ENCODE data around the gene GOLM1.

The GOLM1 gene

DNA sequence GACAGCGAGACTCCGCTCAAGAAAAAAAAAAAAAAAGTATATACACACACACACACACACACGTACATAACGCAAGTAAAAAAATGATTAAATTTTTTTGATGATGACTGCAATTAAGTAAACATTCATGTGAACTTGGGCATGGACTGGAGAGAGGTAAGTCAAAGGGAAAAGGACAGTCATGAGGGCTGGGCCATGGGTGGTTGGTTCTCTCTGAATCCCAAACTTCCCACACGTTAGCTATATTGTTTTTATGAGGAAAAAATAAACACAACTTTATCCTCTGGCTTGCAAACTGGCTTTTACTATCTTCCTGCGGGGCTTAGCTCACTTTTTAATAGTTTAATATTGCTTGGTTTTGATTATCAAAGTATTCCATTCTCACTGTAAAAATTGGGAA, 53.7 kb downstream of the GOLM1 start:
- DNase-seq (ENCODE audit: low read depth): no peak

GRCh38 chr9:86043999-86044398, 55.4 kb downstream of the GOLM1 start:
- DNase-seq (ENCODE audit: low read depth): no peak

DNA sequence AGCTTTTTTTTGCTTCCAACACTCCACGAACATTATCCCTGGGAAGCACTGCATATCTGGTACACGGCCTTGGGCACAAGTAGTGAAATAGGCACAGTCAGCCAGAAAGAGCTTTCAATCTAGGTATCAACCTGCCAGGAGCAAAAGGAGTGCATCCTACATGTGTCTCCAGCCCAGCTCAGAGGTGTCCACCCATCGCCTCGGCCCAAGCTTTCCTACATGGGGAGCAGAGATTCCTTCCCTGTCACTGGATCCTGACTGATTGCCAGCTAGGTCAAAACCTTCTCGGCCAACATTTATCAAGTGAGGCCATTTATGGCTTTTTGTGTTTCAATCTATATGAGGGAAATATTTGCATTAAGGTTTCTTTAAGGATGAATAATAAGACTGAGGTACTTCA, 55.8 kb downstream of the GOLM1 start:
- no peak for DNase-seq (ENCODE audit: low read depth)

- DNase-seq (ENCODE audit: low read depth): no peak
Observed at GRCh38 chr9:86042199-86042978, 57.0 kb downstream of the GOLM1 start.

- DNase-seq (ENCODE audit: low read depth): no peak
Observed at GRCh38 chr9:86041311-86041741, 58.0 kb downstream of the GOLM1 start.

DNA sequence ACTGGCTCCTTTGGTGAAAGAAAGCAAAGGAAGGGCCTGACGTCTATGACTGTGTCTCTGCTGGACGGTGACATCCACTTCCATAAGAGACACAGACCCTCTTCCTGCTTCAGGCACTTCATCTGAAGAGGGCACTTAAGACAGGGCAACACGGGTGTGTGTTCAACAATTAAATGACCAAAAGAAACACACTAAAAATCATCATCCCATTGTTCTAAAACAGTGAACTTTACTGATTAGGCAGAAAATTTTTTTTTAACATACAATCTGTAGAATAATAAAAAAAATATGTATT, 58.5 kb downstream of the GOLM1 start:
- DNase-seq (ENCODE audit: low read depth): no peak

DNA sequence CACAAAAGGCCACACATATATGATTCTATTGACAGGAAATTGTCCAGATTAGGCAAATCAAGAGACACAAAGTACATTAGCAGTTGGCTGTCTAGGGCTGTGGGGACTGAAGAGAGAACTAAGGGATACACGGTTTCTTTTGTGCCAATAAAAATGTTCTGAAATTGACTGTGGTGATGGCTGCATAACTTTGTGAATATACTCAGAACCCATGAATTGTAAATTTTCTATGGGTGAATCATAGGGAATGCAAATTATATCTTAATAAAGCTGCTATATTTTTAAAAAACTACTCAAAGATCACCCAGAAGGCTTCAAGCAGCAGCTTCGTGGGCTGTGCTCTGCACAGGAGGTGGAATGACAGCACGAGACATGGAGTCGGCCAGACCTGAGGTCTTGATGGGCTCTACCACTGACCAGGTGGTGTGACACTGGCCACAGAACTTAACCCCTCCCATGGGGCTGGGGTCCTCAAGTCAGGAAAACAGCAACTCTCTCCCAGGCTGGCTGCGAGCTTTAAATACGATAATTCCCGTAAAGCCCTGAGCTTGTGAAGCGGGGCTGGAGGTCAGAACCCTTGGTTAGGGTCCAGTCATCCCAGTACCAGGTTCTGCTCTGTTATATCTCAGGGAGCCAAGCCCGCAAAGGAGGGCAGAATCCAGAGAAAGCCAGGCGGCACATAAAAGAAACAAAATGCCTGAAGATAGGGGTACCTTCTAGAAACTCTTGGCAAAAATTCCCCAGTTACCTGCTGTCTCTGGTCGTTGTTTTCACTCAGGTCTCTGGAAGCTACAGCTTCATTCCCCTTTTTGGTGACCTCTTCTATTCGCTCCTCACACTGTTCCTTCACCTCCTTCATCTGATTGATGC, 59.1 kb downstream of the GOLM1 start:
- no peak for DNase-seq (ENCODE audit: low read depth)

GRCh38 chr9:86036555-86036954, 62.8 kb downstream of the GOLM1 start:
- DNase-seq (ENCODE audit: low read depth): no peak

DNA sequence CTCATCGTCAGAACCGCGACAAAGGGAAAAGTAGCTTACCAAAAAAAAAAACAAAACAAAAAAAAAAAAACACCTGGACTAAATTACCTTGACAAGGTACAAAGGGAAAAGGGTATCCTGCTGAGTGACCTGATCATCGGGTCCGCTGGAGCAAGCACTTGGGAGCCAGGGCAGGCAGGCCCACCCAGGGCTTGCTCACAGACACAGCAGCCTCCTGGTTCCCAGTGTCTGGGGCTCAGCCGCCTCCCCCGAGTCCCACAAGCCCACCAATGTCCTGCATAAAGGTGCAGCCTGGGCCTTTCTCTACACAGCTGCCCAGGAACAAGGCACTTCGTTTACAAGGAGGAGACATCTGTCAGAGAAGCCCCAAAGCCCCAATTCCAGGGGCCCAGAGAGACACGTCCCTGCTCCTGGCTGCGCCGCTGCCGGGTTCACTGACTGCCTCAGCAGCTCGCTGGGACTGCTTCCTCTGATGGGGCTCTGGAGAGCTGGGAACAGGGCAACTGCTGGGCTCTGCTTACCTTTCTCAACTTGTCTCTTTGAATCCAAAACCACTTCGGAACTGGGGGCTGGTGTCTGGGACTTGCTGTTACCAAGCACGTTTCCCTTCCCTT, 63.4 kb downstream of the GOLM1 start:
- no peak for DNase-seq (ENCODE audit: low read depth)

- no peak for DNase-seq (ENCODE audit: low read depth)
Observed at GRCh38 chr9:86034863-86035734, 64.3 kb downstream of the GOLM1 start.

GRCh38 chr9:86027767-86028166, 71.6 kb downstream of the GOLM1 start:
- no peak for DNase-seq (ENCODE audit: low read depth)

GRCh38 chr9:86022687-86023266, 76.6 kb downstream of the GOLM1 start:
- no peak for DNase-seq (ENCODE audit: low read depth)

DNA sequence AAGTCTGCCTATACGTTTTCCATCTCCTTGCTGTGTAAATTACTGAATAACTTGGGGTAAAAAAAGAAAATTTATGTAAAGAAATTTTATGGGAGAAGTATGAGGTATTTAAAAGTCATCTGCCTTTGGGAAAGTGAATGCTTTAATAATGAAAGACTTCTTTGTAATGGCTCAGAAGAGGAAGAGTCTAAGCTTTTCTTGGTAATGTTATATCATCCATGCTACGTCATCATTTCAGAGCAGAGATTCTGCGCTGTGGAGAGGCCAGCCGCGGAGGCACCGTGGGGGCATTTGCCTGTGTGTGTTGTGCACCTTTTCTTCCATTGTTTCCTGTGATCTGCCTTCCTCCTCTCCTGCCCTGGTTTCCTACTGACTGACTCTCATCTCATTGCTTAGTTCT, 78.2 kb downstream of the GOLM1 start:
- no peak for DNase-seq (ENCODE audit: low read depth)

- no peak for DNase-seq (ENCODE audit: low read depth)
Observed at GRCh38 chr9:86020731-86021130, 78.6 kb downstream of the GOLM1 start.

DNA sequence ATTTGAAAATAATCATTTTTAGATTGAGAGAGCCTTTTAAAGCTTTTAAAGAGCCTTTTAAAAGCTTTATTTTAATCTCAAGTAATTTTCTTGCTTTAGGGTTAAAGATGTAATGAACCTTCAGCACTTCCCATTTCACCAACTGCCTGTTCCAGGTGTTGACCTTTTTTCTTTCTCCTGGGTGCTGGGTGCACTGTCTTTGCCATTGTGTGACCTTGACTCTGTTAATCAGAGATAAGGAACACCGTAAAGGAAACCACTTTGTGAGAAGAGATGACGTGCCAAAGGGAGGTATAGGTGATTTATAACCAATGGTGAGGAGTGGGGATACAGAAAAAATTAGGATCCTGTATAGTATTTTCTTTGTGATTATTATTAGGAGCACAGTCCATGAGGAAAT, 90.2 kb downstream of the GOLM1 start:
- DNase-seq (ENCODE audit: low read depth): no peak

GRCh38 chr9:86005253-86005775, 94.0 kb downstream of the GOLM1 start:
- no peak for DNase-seq (ENCODE audit: low read depth)

DNA sequence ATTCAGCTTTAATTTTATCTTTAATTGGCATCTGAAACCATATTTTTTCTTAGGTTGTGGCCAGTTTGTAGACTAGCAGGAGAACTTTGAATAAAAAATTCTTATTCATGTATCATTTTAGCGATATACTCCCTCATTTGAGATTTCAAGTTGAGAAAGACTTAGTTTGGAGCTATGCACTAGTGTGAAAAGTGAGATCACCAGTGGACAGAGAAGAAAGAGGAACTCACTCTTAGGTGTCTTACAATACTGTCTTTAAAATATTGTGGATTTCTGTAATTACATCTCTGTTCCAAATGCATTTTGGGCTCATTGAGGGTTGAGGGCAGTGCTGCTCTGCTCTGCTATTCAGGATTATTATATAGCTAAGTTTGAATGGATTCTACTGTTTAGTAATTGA, 103.8 kb downstream of the GOLM1 start:
- no peak for DNase-seq (ENCODE audit: low read depth)

- DNase-seq (ENCODE audit: low read depth): no peak
Observed at GRCh38 chr9:85995097-85995496, 104.3 kb downstream of the GOLM1 start.

DNA sequence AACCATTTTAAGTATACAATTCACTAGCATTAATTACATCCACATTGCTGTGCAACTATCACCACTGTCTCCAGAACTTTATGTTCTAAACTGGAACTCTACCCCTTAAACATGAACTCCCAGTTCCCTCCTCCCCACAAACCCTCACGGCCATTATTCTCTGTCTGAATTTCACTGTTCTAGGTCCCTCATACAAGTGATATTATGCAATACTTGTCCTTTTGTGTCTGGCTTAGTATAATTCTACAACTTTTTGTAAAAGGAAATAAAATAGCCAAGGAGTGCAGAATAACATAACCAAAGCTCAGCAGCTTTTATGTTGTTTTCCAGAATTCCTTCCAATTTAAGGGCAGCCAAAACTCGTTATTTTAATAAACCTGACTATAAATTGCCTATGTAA, 105.2 kb downstream of the GOLM1 start:
- no peak for DNase-seq (ENCODE audit: low read depth)

- DNase-seq (ENCODE audit: low read depth): no peak
Observed at GRCh38 chr9:85987236-85987635, 112.1 kb downstream of the GOLM1 start.

- DNase-seq (ENCODE audit: low read depth): no peak
Observed at GRCh38 chr9:85984457-85984856, 114.9 kb downstream of the GOLM1 start.

- DNase-seq (ENCODE audit: low read depth): no peak
Observed at GRCh38 chr9:85981369-85981768, 118.0 kb downstream of the GOLM1 start.

Measured in stimulated activated CD8-positive, alpha-beta memory T cell treated with anti-CD3 and anti-CD28 coated beads, Interleukin-15, amount 100 ng/mL, for 1 hour (primary cell).